K562 (cell line): ENCODE data around the gene EML2. TPM values are rescaled to one million over a fixed set of nuclear protein-coding genes. Genes with fewer than 3 reads are reported as not detected.

Experiments used
- ATAC-seq: fragments of 200-7000 bp; cut with Tn5 transposase; 3 replicates; pipeline ENCODE4 v1.9.1; 2020; ENCODE audit warnings: moderate library complexity
- BruUV-seq: library from RNA; stranded (reverse); fragments of 400-500 nt; replicated peaks from 2 replicates; lab custom pipeline; 2021; lab: Mats Ljungman, UMichigan
- CTCF ChIA-PET: fragments of 300-600 bp; formaldehyde crosslinking; extraction: SDS; loops from one replicate; lab custom pipeline; 2021; ENCODE audit warnings: low intra/inter-chr PET ratio; lab: Yijun Ruan, JAX
- POLR2A ChIA-PET: fragments of 300-600, 350-650 bp; sonication (Branson Sonifier 250); formaldehyde crosslinking; extraction: SDS; loops from one replicate; lab custom pipeline; 2021; ENCODE audit warnings: antibody characterized with exemption, inconsistent platforms; lab: Yijun Ruan, JAX
- DNase-seq, 4 experiments: peaks; one replicate each; pipeline versions ENCODE4 v3.0.0 to v3.0.0-alpha.2; 2011 to 2018; ENCODE audit warnings: low spot score in 3 of 4, mixed read lengths in 3 of 4; ENCODE audit errors: extremely low read depth in 1 of 4
- FAIRE-seq: peaks from 2 replicates; lab custom pipeline; 2011; peaks lifted over from hg19 to GRCh38; lab: Jason Lieb, UNC
- H2AFZ ChIP-seq: 2 replicates; pipeline ENCODE4 v1.6.0; 2011; ENCODE audit warnings: low read depth, low read length, control low read depth, inconsistent platforms
- H3K27ac ChIP-seq: fragments of 200-600 bp; 3 replicates; pipeline ENCODE4 v1.8.0; 2011; ENCODE audit warnings: low read depth, mild to moderate bottlenecking, control low read depth, inconsistent platforms, low read length, moderate library complexity, mixed read lengths; ENCODE audit errors: extremely low read depth
- H3K27me3 ChIP-seq, 2 experiments: fragments of 300-600 bp in 1 of 2; 2 replicates in 1 of 2; 3 replicates in 1 of 2; pipeline versions ENCODE4 v1.6.0 to v1.8.0; 2011; ENCODE audit warnings: inconsistent platforms in 2 of 2, low read length in 2 of 2, mild to moderate bottlenecking in 1 of 2, mixed read lengths in 1 of 2, moderate library complexity in 1 of 2; ENCODE audit not compliant: control insufficient read depth in 2 of 2, insufficient read depth in 2 of 2
- H3K36me3 ChIP-seq: fragments of 300-600 bp; 3 replicates; pipeline ENCODE4 v1.8.0; 2011; ENCODE audit warnings: mild to moderate bottlenecking, low read length, inconsistent platforms; ENCODE audit not compliant: control insufficient read depth, insufficient read depth
- H3K4me1 ChIP-seq, 2 experiments: fragments of 200-600 bp in 1 of 2; replicated peaks in 1 of 2; 2 replicates in 1 of 2; 3 replicates in 1 of 2; pipeline versions ENCODE4 v1.5.1 to v1.8.0; 2011; ENCODE audit warnings: inconsistent platforms in 2 of 2, low read length in 2 of 2, mild to moderate bottlenecking in 1 of 2, mixed read lengths in 1 of 2, moderate library complexity in 1 of 2; ENCODE audit not compliant: control insufficient read depth in 2 of 2, insufficient read depth in 2 of 2
- H3K4me2 ChIP-seq: 2 replicates; pipeline ENCODE4 v1.6.1; 2011; ENCODE audit warnings: low read length, control low read depth, inconsistent platforms, mixed read lengths; ENCODE audit not compliant: insufficient read depth
- H3K4me3 ChIP-seq: fragments of 200-600 bp; sonication (generic), shearing (Covaris generic); 2 replicates; pipeline ENCODE4 v1.5.1; 2016; ENCODE audit warnings: control low read depth, inconsistent platforms
- H3K79me2 ChIP-seq: fragments of 200-600 bp; 3 replicates; pipeline ENCODE4 v1.8.0; 2011; ENCODE audit warnings: low read length, inconsistent platforms; ENCODE audit not compliant: control insufficient read depth, insufficient read depth
- H3K9ac ChIP-seq, 2 experiments: 2 replicates each; pipeline versions ENCODE4 v1.6.0 to v1.6.1; 2011; ENCODE audit warnings: low read depth in 2 of 2, low read length in 2 of 2, control low read depth in 1 of 2, inconsistent platforms in 1 of 2, mild to moderate bottlenecking in 1 of 2, mixed read lengths in 1 of 2; ENCODE audit not compliant: insufficient read depth in 1 of 2
- H3K9me1 ChIP-seq: one replicate; pipeline ENCODE4 v1.6.0; 2011; ENCODE audit warnings: inconsistent platforms, mild to moderate bottlenecking, low read length, moderate library complexity; ENCODE audit not compliant: control insufficient read depth, insufficient read depth
- H3K9me3 ChIP-seq: replicated peaks from 2 replicates; pipeline ENCODE4 v1.5.1; 2011; ENCODE audit warnings: low read depth, low read length, inconsistent platforms; ENCODE audit not compliant: control insufficient read depth, insufficient read depth
- H4K20me1 ChIP-seq: replicated peaks from 2 replicates; pipeline ENCODE4 v1.6.1; 2011; ENCODE audit warnings: low read length, inconsistent platforms, mixed read lengths; ENCODE audit not compliant: control insufficient read depth, insufficient read depth
- ATF1 ChIP-seq, 2 experiments: fragments of 450-650 bp in 1 of 2; IDR thresholded peaks; 2 replicates each; pipeline ENCODE4 v1.6.1; 2016; ENCODE audit warnings: missing compliant biosample characterization in 1 of 2, missing genetic modification characterization in 1 of 2
- CREB1 ChIP-seq, 2 experiments: sonication (generic) in 1 of 2; formaldehyde crosslinking in 1 of 2; IDR thresholded peaks; 2 replicates each; pipeline versions ENCODE4 v1.6.1 to v1.8.0; 2012 to 2022; ENCODE audit warnings: inconsistent platforms in 1 of 2, mild to moderate bottlenecking in 1 of 2, missing genetic modification reagents in 1 of 2, moderate library complexity in 1 of 2
- CREM ChIP-seq: IDR thresholded peaks from 2 replicates; pipeline ENCODE4 v1.6.1; 2014; ENCODE audit warnings: antibody characterized with exemption, low read depth
- GTF2B ChIP-seq: IDR thresholded peaks from 2 replicates; pipeline ENCODE4 v1.6.1; 2011; ENCODE audit not compliant: insufficient read length; ENCODE audit errors: extremely low read depth
- HBP1 ChIP-seq: fragments of 450-650 bp; formaldehyde crosslinking; IDR thresholded peaks from 2 replicates; pipeline ENCODE4 v1.4.0; 2022; ENCODE audit warnings: missing genetic modification characterization
- RBFOX2 ChIP-seq: fragments of 200-400 bp; formaldehyde crosslinking; IDR thresholded peaks from 2 replicates; pipeline ENCODE4 v1.6.1; 2017; ENCODE audit warnings: low read depth, mild to moderate bottlenecking, low read length, moderate library complexity
- RFX1 ChIP-seq: fragments of 450-650 bp; IDR thresholded peaks from 2 replicates; pipeline ENCODE4 v1.6.1; 2016; ENCODE audit warnings: mild to moderate bottlenecking, moderate library complexity
- SMAD3 ChIP-seq: fragments of 450-650 bp; formaldehyde crosslinking; conservative IDR thresholded peaks from 2 replicates; pipeline ENCODE4 v1.4.0; 2020; ENCODE audit warnings: mild to moderate bottlenecking
- SMARCA5 ChIP-seq: fragments of 450-650 bp; IDR thresholded peaks from 2 replicates; pipeline ENCODE4 v1.6.1; 2016
- SRSF7 ChIP-seq: fragments of 200-400 bp; formaldehyde crosslinking; optimal IDR thresholded peaks from 2 replicates; pipeline ENCODE3; 2017; ENCODE audit warnings: mild to moderate bottlenecking, low read depth, low read length
- ZBED1 ChIP-seq: IDR thresholded peaks from 2 replicates; pipeline ENCODE4 v1.6.1; 2014
- ZBTB34 ChIP-seq: fragments of 250-450 bp; sonication (Bioruptor Pico); IDR thresholded peaks from 2 replicates; pipeline ENCODE4 v1.8.0; 2021; ENCODE audit warnings: mild to moderate bottlenecking, moderate library complexity
- ZKSCAN1 ChIP-seq: fragments of 150-350 bp; IDR thresholded peaks from 2 replicates; pipeline ENCODE4 v1.6.1; 2016; ENCODE audit warnings: low read depth, low read length
- ZNF436 ChIP-seq: fragments of 250-450, 450-650 bp; sonication (Bioruptor Pico); formaldehyde crosslinking; IDR thresholded peaks from 2 replicates; pipeline ENCODE4 v1.7.0; 2020; ENCODE audit warnings: mild to moderate bottlenecking
- WGBS: fragments of 100-300 bp; shearing (Covaris generic); methylation state at CpG from one replicate; pipeline ENCODE4 v1.1.6; 2016; ENCODE audit warnings: low coverage, mixed read lengths; ENCODE audit not compliant: insufficient coverage; ENCODE audit errors: missing lambda C conversion rate; 5-methylcytosine and 5-hydroxymethylcytosine counted together
- in situ Hi-C: fragments of 300-500 bp; cut with MboI; formaldehyde crosslinking; loops from 4 replicates; pipeline ENCODE4 v1.15.0; 2018; ENCODE audit warnings: inconsistent platforms, mixed read lengths
- intact Hi-C: fragments of 100-400 bp; cut with micrococcal nuclease; formaldehyde crosslinking; loops from 2 replicates; pipeline ENCODE4 v1.14.2; 2022
- polyA plus RNA-seq, 8 experiments: library from polyadenylated mRNA; depleted of rRNA in 4 of 8; stranded (reverse) in 5 of 8; unstranded in 3 of 8; fragments of >200 nt; fragmentation: Nextera tagmentation in 2 of 8; fragmentation: Illumina TruSeq in 1 of 8; extraction: Ambion mirVana in 2 of 8; extraction: Trizol in 1 of 8; gene quantifications; 2 replicates each; pipeline versions ENCODE4 v1.2.1 to v1.2.3, GENCODE V29; 2011 to 2014; ENCODE audit warnings: inconsistent platforms in 1 of 8, missing spikeins in 1 of 8
- total RNA-seq, 7 experiments: library from RNA; depleted of rRNA in 6 of 7; stranded (reverse); fragments of >200 nt in 6 of 7; fragmentation: Illumina TruSeq in 2 of 7; extraction: Trizol in 2 of 7; gene quantifications; 2 replicates each; pipeline versions ENCODE4 v1.2.1 to v1.2.3, GENCODE V29; 2011 to 2021; ENCODE audit warnings: low replicate concordance in 1 of 7

Gene EML2
- total and polyA plus RNA-seq, 9 of the 15 experiments (the other 6 are each of a cell fraction or from before 2014, with no cell fraction given): 2.6 to 69.6 (median 24.8) TPM

- ChIA-PET POLR2A (no interaction called here), CTCF (no interaction called here)
- H3K27ac ChIP-seq: no peak overlapping the region
- H2AFZ ChIP-seq: no peak overlapping the region
- no peak for DNase-seq
- WGBS: 3% methylated on average over 6 of the region's 6 CpGs
- ATAC-seq: no peak
- H3K9ac ChIP-seq: no peak overlapping the region
- H3K36me3 ChIP-seq: no peaks in the 10 kb centered on the region
- H3K27me3 ChIP-seq: peaks cover 25 to 36% of the 10 kb centered on the region in 2 experiments
- intact Hi-C loops: no loop called here
- H3K4me3 ChIP-seq: no peak overlapping the region
- no peaks in the 10 kb centered on the region for H3K9me1 ChIP-seq
- no peaks in the 10 kb centered on the region for H3K79me2 ChIP-seq
- no peaks in the 10 kb centered on the region for H3K9me3 ChIP-seq
- FAIRE-seq: no peak
- no peak for TF ChIP-seq ZBED1
- TF ChIP-seq CREB1 (IDR thresholded peaks at IDR 0.05): 0 out of 2 replicates have a peak, but pooled peaks have one; percentile 22
- no peak for TF ChIP-seq CREB1 (CRISPR knock-in tag; IDR thresholded peaks at IDR 0.05)
- no peak for TF ChIP-seq ZBTB34 (CRISPR knock-in tag)
- TF ChIP-seq SRSF7: no peak
- TF ChIP-seq GTF2B: no peak
- TF ChIP-seq ZNF436: no peak
- TF ChIP-seq ATF1 (CRISPR knock-in tag; IDR thresholded peaks at IDR 0.05): no peak
- peak; percentile 40; the same call in 1 of the 2 replicates for TF ChIP-seq ATF1 (tag; IDR thresholded peaks at IDR 0.05)
- TF ChIP-seq ZKSCAN1: no peak
- peak; percentile 67 for TF ChIP-seq CREM
- no peak for TF ChIP-seq SMARCA5
- TF ChIP-seq RFX1: no peak
- no peak for TF ChIP-seq SMAD3 (CRISPR knock-in tag)
- no peak for TF ChIP-seq HBP1
- no peak for TF ChIP-seq RBFOX2
- peaks cover 12 to 15% of the 10 kb centered on the region in 2 experiments; a peak in 4 of 5 replicates for H3K4me1 ChIP-seq
- no TSS peak for BruUV-seq
- H3K4me2 ChIP-seq: no peak overlapping the region
- no peaks in the 10 kb centered on the region for H4K20me1 ChIP-seq
- in situ Hi-C loops: loop anchor here (5.0 kb wide), 1 partner anchor 86 kb away; no protein-coding TSS in a partner anchor
Observed at GRCh38 chr19:45595814-45596213, 43.4 kb downstream of the EML2 start.
